ENCODE results near the gene DDIT3. TPM values are rescaled to one million over a fixed set of nuclear protein-coding genes. Genes with fewer than 3 reads are reported as not detected.

The DDIT3 gene
- total and polyA plus RNA-seq, 12 donors = 7.7 to 98.4 (median 48.7) TPM

DNA sequence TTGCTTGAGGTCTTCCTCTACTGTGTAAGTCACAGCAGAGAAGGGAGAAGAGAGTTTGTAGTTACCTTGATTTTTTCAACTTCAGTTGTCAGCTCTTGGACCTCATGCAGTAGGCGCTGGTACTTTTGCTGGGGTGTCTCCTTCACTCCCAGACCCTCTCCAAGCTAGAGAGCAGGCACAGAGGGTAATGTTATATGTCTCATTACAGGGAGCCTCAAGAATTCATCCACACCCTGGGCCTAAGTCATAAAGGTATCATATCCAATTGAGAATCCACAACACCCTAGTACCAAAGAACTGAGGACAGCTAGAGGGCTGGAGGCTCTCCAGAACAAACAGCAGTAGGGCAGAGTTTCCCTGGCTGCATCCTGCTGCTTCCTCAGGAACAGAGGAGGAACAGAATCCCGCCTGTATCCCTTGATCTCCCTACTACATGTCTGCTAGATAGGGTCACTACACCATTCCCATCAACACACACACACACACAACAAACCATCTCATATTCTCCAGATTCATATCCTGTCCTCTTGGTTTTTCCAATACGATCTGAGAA is 14.8 kb upstream of the DDIT3 start:
- no peak overlapping the region for H3K4me3 ChIP-seq
- intact Hi-C loops (cut with DNase I) = no loop called here
- WGBS, 4 donors = 80 to 94% (median 91%) methylated on average over 2 to 3 of the region's 3 CpGs
- no peak for DNase-seq
- H3K36me3 ChIP-seq (replicated peaks in 1 of 2) = peaks cover 0 to 84% of the 10 kb centered on the region in 2 donors
- no peaks in the 10 kb centered on the region for H3K27me3 ChIP-seq
- H3K9me3 ChIP-seq (replicated peaks in 1 of 3) = no peaks in the 10 kb centered on the region
- no peak overlapping the region for H3K27ac ChIP-seq
- TF ChIP-seq POLR2A (IDR thresholded peaks at IDR 0.05) = no peak
- TF ChIP-seq, protein P1, sequence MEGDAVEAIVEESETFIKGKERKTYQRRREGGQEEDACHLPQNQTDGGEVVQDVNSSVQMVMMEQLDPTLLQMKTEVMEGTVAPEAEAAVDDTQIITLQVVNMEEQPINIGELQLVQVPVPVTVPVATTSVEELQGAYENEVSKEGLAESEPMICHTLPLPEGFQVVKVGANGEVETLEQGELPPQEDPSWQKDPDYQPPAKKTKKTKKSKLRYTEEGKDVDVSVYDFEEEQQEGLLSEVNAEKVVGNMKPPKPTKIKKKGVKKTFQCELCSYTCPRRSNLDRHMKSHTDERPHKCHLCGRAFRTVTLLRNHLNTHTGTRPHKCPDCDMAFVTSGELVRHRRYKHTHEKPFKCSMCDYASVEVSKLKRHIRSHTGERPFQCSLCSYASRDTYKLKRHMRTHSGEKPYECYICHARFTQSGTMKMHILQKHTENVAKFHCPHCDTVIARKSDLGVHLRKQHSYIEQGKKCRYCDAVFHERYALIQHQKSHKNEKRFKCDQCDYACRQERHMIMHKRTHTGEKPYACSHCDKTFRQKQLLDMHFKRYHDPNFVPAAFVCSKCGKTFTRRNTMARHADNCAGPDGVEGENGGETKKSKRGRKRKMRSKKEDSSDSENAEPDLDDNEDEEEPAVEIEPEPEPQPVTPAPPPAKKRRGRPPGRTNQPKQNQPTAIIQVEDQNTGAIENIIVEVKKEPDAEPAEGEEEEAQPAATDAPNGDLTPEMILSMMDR (IDR thresholded peaks at IDR 0.05) = no peak
- H3K4me1 ChIP-seq (replicated peaks in 1 of 2) = no peaks in the 10 kb centered on the region

DNA sequence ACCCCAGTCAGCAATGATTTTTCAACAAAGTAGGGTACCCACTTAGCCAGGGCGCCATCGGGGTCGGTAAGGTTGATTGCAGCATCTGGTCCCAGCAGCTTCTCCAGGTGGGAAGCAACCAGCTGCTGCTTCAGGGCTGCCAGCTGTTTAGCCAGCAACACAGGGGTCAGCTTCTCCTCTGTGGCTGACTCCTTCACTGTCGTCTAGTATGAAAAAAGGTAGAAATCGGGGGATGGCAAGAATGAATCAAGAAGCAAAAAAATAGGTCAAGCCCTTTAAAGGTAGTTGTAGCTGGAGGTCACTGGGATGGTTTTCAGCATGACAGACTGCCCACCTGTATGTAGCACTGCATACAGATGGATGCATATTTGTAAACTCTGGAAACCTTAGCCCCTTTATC is 13.9 kb upstream of the DDIT3 start:
- DNase-seq = no peak
- peaks cover 0 to 86% of the 10 kb centered on the region in 2 donors for H3K36me3 ChIP-seq (replicated peaks in 1 of 2)
- H3K4me1 ChIP-seq (replicated peaks in 1 of 2) = no peaks in the 10 kb centered on the region
- intact Hi-C loops (cut with DNase I) = no loop called here
- TF ChIP-seq, protein P1 (IDR thresholded peaks at IDR 0.05) = no peak
- no peak for TF ChIP-seq POLR2A (IDR thresholded peaks at IDR 0.05)
- H3K27me3 ChIP-seq = no peaks in the 10 kb centered on the region
- 91 to 92% (median 91%) methylated on average over 5 of the region's 5 CpGs for WGBS, 4 donors
- no peak overlapping the region for H3K27ac ChIP-seq
- no peak overlapping the region for H3K4me3 ChIP-seq
- H3K9me3 ChIP-seq (replicated peaks in 1 of 3) = no peaks in the 10 kb centered on the region

DNA sequence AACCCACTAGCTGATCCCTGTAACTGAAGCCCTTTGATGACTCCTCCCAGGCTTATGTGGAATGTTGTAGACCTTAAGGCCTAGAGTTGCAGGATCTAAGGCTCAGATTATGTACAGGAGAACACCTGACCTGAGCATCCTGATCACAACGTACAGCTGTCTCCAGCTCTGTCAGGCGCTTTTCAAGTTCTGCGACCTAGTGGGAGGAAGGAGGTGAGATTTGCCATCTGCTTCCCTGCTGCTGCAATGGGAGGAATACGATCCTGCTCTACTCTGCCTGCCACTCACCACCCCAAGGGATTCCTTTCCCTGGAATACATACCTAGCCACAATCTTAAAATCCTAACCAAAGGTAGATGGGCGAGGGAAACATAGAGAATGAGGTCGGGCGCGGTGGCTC is 12.8 kb upstream of the DDIT3 start:
- Histone ChIP-seq H3K27ac (no peak overlapping the region), H3K4me3 (no peak overlapping the region), H3K27me3 (no peaks in the 10 kb centered on the region), H3K9me3 (replicated peaks in 1 of 3) (no peaks in the 10 kb centered on the region), H3K4me1 (replicated peaks in 1 of 2) (no peaks in the 10 kb centered on the region), H3K36me3 (replicated peaks in 1 of 2) (peaks cover 0 to 88% of the 10 kb centered on the region in 2 donors)
- TF ChIP-seq POLR2A (IDR thresholded peaks at IDR 0.05) = no peak
- TF ChIP-seq, protein P1 (IDR thresholded peaks at IDR 0.05) = no peak
- WGBS, 4 donors = 89 to 98% (median 95%) methylated on average over 8 of the region's 8 CpGs
- DNase-seq = no peak
- intact Hi-C loops (cut with DNase I) = no loop called here

- intact Hi-C loops (cut with DNase I) = no loop called here
- H3K4me1 ChIP-seq (replicated peaks in 1 of 2) = no peaks in the 10 kb centered on the region
- H3K9me3 ChIP-seq (replicated peaks in 1 of 3) = no peaks in the 10 kb centered on the region
- H3K27me3 ChIP-seq = no peaks in the 10 kb centered on the region
- no peak for DNase-seq
- peaks cover 0 to 91% of the 10 kb centered on the region in 2 donors for H3K36me3 ChIP-seq (replicated peaks in 1 of 2)
- WGBS, 4 donors = 77 to 95% (median 84%) methylated on average over 1 of the region's 1 CpG
- no peak overlapping the region for H3K27ac ChIP-seq
- TF ChIP-seq, protein P1 (IDR thresholded peaks at IDR 0.05) = no peak
- TF ChIP-seq POLR2A (IDR thresholded peaks at IDR 0.05) = no peak
- no peak overlapping the region for H3K4me3 ChIP-seq
These were observed 11.5 kb upstream of the DDIT3 start for GRCh38 chr12:57531836-57532235.
